NB4 (cell line): Measurements from ENCODE around the gene OSCAR.

Source experiments
- DNase-seq: peaks from one replicate; pipeline ENCODE4 v3.0.0; 2010; ENCODE audit warnings: low read depth
- H3K4me3 ChIP-seq: one replicate; pipeline ENCODE4 v1.5.1; 2011; ENCODE audit warnings: mild to moderate bottlenecking, low read depth, low read length, moderate library complexity
- CTCF ChIP-seq: IDR thresholded peaks from one replicate; pipeline ENCODE4 v1.5.1; 2012; ENCODE audit warnings: low read depth, low read length
- MAX ChIP-seq: IDR thresholded peaks from 2 replicates; pipeline ENCODE4 v1.6.1; 2011; ENCODE audit warnings: low read depth, low read length
- MYC ChIP-seq: IDR thresholded peaks from 2 replicates; pipeline ENCODE4 v1.6.1; 2011; ENCODE audit warnings: low read depth, low read length
- POLR2A ChIP-seq: IDR thresholded peaks from 2 replicates; pipeline ENCODE4 v1.6.1; 2011; ENCODE audit warnings: mild to moderate bottlenecking; ENCODE audit not compliant: insufficient read length; ENCODE audit errors: extremely low read depth

Gene OSCAR

GRCh38 chr19:54095136-54095858, 5.3 kb downstream of the OSCAR start:
- TF ChIP-seq MYC (no peak), MAX (no peak), POLR2A (no peak), CTCF (no peak)
- no peak for DNase-seq
- no peak overlapping the region for H3K4me3 ChIP-seq

GRCh38 chr19:54094426-54095000, 6.1 kb downstream of the OSCAR start:
- TF ChIP-seq CTCF (no peak), MAX (no peak), POLR2A (no peak), MYC (no peak)
- DNase-seq, result peak; percentile 47
- no peak overlapping the region for H3K4me3 ChIP-seq

GRCh38 chr19:54084410-54084809, 16.2 kb downstream of the OSCAR start:
- TF ChIP-seq POLR2A (no peak), CTCF (no peak), MAX (no peak), MYC (no peak)
- DNase-seq, result no peak
- no peak overlapping the region for H3K4me3 ChIP-seq

GRCh38 chr19:54081032-54081431, 19.6 kb downstream of the OSCAR start, which contains the start of gene TARM1:
Gene TARM1, minus strand, starts transcription at chr19:54081365. Its CDS starts 25 bp downstream, at chr19:54081340.
- TF ChIP-seq MAX (no peak), CTCF (no peak), POLR2A (no peak), MYC (no peak)
- DNase-seq, result no peak
- no peak within 1 kb of the TSS for H3K4me3 ChIP-seq

- H3K4me3 ChIP-seq, result no peak overlapping the region
- DNase-seq, result peak; percentile 74
- TF ChIP-seq MAX (no peak), MYC (no peak), CTCF (no peak), POLR2A (no peak)
These were observed 23.3 kb downstream of the OSCAR start for GRCh38 chr19:54077334-54077733.
